EH (cell line): ENCODE measurements around the gene MYO18B.
"Not testable (repeated sequence)": the region's sequence is repeated elsewhere in the genome, so short reads cannot be mapped to it uniquely, and the experiment has no call there.

Experiments used
- DNase-seq: peaks from one replicate; pipeline ENCODE4 v3.0.0-alpha.2; 2015; ENCODE audit warnings: low read depth

The MYO18B gene

DNA sequence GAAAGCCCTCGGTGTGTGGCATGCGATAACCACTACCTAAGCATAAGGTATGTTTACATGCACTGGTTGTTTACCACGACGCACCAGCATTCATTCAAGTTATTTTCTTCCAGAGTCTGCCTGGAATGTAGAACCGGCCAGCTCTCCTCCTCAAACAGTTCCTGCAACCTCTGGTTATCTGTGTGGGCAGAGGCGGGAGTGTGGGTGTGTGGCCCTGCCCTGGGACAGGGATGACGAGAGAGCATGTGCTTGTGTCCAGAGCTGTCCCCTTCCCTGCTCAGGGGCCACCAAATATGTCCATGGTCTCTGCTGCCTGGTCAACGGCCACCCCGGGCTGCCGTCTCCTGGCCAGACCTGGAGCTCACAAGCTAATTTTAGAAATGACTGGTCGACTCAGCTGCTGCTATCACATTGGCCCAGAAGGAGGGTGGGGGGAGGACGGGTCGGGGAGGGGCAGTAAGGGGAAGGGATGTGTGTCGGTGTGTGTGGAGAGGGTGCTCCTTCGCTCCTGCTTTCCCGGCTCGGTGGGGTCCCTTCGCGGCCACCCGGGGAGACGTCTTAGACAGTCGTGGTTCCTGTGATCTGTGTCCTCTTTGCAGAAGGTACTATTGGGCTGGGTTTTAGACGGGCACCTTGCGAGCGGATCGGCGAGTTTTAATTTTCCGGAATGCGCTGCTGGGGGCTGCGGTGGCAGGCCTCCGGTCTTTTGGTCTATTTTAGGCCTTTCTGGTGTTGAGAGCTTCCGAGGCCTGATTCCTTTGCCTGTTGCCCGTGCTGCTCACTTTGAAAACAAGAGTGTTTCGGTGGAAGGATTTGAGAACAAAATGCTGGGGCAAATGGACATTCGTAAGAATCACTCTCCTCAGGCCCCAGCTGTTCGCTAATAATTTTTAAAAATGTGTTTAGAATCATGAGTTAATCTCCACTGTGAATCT is at the start of gene MYO18B:
TSS of gene MYO18B (plus strand) at position 497 of the 935 bp plus-strand sequence. CDS start 18,905 bp downstream, outside the sequence.
- DNase-seq, result no peak

DNA sequence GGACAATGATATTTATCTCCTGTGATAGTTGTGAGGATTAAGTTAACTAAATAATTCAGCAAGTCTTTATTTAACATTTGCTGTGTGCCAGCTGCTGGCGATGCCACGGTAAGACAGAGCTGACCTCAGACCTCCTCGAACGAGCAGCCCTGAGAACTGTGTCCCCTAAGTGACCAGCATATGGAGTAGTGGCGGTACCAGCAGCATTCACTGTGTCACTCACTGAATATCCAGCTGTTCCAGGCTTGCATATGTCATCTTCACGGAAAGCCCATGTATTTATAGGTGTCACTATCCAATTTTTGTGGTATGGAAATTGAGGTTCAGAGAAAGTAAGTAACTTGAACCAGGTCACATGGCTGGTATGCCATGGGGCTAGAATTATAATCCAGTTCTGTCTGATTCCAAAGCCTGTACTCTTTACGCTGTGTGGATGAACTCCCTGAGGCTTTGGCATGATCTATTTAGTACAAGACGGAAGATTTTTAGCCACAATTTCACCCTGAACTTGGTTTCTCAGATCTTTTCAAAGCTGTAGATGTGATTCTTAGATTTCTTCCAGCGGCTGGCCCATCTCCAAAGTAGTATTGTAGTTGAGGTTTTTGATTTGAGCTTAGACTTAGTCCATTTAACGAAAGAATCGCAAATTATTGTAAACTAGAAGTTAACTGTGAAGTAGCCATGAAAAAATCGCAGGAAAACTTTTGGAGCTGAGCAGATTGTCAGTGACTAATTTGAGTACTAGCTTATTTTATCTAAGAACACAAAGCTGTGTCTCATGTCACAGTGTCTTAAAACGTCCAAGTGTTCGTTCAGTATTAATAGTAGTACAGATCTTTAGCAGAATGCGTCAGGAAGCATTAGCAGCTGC is 49.4 kb upstream of the MYO18B start:
- no peak for DNase-seq

GRCh38 chr22:25693268-25693565 is 48.8 kb upstream of the MYO18B start:
- DNase-seq, result no peak

- no peak for DNase-seq
Observed at GRCh38 chr22:25694196-25694907, 47.6 kb upstream of the MYO18B start.

- DNase-seq, result no peak
Observed at GRCh38 chr22:25695146-25695545, 46.8 kb upstream of the MYO18B start.

DNA sequence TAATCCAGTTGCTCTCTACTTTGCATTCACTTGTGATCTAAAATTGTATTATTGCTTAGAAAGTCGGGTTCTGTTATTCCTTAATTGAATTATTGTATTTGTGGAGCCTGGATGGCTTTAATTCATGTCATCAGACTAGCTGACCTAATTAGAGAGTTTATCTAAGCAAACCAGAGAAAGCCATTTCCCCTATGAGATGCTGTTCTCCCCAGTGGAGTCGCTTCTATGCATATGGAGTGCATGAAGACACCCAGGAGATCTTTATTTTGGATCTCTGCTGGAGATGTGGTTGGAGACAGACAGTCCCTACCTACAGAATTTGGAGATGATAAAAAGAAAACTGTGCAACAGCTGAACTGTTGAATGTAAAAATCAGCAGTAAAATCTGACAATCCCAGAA is 45.2 kb upstream of the MYO18B start:
- no peak for DNase-seq

DNA sequence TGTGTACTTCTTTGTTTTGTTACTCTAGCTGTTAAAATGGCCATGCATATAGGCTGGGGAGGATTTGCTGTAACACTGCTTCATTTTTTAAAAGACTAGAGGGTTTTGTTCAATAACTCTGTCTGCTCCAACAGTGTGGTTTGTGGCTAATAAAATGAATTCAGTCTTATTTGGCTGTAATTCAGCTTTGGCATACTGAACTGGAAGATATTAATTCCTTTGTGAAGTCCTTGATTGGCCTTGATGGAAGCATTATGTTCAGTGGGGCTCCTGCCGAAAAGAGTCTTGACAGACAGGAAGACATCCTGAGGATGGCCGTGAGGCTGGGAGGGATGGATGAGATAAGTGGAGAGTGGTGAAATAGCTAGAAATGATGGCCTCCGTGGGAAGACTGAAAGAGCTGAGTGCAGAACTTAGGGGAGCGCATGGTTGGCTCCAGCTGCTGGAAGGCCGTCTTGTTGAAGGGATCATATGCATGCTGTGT is 44.8 kb upstream of the MYO18B start:
- DNase-seq, result no peak

GRCh38 chr22:25697978-25698377 is 44.0 kb upstream of the MYO18B start:
- no peak for DNase-seq

DNA sequence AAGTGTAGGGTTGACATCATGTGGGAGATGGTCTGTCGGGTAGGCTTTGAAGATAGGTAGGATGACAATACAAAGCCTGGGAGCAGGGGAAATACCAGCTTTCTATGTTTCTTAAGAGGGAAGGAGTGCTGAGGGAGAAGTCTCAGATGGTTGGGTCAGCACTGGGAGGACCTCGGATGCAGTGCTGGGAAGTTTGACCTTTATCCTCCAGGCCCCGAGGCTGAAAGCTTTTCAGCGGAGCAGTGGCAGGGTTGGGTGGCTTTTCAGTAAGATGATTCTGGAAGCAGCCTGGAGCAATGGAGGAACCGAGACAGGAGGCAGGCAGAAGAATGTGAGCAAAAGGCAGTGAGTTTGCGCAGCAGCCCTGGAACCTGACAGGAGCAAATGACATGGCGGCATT is 43.5 kb upstream of the MYO18B start:
- no peak for DNase-seq

DNA sequence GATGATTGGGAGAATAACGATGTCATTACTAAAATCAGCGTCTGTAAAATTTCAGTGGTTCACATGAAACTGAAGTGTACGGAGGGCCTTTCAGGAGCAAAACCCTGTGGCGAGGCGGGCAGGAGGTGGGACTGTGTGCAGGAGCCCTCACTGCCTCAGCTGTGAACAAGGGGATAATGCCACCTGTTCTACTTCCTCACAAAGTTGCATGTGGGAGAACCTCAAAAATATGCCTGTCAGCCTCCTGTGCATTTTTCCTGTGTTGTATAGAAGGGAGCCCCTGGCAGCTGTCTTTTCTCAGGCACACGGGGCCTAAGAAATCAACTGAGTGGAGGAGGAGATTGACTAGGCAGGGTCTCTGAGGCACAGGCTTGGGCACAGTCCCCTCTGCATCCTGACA is 43.0 kb upstream of the MYO18B start:
- DNase-seq, result no peak

GRCh38 chr22:25701056-25701780 is 40.8 kb upstream of the MYO18B start:
- DNase-seq, result peak; percentile 32

DNA sequence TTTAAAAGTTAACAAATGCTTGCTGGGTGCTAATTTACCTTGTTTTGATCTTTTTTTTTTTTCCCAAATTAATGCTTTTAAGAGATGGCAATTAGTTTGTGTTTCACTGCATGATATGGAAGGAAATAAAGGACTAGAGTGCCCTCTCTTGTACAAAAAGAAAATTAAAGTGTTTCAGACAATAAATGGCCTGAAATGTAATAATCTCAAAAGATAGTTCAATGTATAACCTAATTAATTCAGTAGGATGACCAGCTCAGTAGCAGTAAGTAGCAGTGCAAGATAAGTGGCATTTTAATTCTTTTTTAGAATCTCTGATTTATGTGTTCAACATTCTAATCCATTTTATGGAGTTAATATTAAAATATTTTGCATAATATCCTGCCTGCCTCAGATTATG is 39.9 kb upstream of the MYO18B start:
- DNase-seq, result peak; percentile 36

- no peak for DNase-seq
Observed at GRCh38 chr22:25702571-25703167, 39.3 kb upstream of the MYO18B start.

DNA sequence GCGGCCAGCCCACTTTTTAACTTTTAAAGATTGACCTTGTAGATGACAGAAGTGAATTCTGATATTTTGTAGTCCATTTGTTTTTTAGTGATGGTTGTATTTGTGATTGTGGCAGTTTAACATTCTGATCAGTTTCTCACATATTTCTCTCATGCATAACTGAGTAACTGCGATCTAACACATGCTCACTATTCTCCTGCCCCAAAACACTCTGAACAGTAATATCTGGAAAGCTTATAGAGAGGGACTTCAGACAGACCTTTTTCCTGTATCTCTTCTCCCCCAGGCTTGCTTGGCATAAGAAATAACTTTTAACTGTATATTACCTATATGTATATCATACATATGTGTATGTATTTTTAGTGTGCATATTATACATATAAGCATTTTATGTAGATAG is 37.3 kb upstream of the MYO18B start:
- no peak for DNase-seq

- DNase-seq, result no peak
Observed at GRCh38 chr22:25706197-25706596, 35.8 kb upstream of the MYO18B start.

GRCh38 chr22:25708430-25708829 is 33.6 kb upstream of the MYO18B start:
- DNase-seq, result not testable (repeated sequence)

DNA sequence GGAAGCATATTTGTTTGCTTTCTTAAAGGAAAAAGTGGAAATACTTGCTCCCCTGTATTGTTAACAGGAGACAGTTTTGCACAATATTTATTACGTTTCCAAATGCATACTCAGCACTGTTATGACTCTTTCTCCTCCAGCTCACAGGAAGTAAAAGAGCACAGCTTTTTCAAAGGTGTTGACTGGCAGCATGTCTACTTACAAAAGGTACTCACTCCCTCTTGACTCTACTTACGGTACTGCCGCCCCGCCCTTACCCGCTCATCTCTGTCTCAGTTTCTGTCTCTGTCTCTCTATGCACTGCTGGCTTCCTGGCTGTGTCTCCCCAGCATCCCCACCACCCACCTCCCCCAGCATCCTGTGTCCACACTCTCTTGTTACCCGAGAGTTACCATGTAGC is 32.2 kb upstream of the MYO18B start:
- DNase-seq, result no peak

- DNase-seq, result no peak
Observed at GRCh38 chr22:25710501-25710900, 31.5 kb upstream of the MYO18B start.

DNA sequence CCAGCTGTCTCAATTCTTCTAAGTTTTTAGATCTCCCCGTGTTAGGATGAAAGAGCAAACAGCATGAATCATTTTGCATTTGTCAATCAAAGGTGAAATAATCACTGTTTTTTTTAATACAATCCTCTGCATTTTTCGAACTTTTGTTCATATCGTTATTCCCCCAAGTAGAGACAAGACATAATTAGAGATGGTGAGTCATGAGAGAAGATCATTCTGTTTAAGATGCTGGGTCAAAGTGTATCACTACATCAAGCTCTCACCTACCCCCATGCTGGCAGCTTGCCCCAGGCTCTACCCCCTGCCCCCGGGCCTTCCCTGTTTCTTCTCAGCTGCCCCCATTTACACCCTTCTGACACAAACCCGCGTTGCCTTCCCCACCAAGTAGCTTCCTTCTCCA is 30.5 kb upstream of the MYO18B start:
- no peak for DNase-seq

- no peak for DNase-seq
Observed at GRCh38 chr22:25712661-25713400, 29.2 kb upstream of the MYO18B start.

DNA sequence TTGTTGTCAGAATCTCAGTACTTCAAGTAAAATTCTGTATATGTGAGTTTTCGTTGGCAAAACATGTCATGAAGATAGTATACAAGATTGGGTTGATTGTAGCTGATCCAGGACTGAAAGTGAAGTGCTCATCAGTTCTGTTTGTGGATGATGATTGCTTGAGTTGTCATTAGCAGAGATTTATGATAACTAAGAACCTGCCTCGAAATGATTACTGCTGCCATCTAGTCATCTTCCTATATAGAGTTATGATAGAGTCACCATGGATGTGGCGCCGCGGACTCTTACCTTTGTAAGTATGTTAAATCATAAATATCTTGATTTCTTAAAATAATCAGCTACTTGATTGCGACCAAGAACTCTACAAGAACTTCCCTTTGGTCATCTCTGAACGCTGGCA is 27.9 kb upstream of the MYO18B start:
- DNase-seq, result no peak
